ENCODE data around the gene NOS3.
A peak's percentile ranks its signal among the peaks of the same experiment; 100 is the strongest.

Gene NOS3

GRCh38 chr7:151028948-151029501 is 38.2 kb downstream of the NOS3 start (continued):
- TF ChIP-seq, protein P1, sequence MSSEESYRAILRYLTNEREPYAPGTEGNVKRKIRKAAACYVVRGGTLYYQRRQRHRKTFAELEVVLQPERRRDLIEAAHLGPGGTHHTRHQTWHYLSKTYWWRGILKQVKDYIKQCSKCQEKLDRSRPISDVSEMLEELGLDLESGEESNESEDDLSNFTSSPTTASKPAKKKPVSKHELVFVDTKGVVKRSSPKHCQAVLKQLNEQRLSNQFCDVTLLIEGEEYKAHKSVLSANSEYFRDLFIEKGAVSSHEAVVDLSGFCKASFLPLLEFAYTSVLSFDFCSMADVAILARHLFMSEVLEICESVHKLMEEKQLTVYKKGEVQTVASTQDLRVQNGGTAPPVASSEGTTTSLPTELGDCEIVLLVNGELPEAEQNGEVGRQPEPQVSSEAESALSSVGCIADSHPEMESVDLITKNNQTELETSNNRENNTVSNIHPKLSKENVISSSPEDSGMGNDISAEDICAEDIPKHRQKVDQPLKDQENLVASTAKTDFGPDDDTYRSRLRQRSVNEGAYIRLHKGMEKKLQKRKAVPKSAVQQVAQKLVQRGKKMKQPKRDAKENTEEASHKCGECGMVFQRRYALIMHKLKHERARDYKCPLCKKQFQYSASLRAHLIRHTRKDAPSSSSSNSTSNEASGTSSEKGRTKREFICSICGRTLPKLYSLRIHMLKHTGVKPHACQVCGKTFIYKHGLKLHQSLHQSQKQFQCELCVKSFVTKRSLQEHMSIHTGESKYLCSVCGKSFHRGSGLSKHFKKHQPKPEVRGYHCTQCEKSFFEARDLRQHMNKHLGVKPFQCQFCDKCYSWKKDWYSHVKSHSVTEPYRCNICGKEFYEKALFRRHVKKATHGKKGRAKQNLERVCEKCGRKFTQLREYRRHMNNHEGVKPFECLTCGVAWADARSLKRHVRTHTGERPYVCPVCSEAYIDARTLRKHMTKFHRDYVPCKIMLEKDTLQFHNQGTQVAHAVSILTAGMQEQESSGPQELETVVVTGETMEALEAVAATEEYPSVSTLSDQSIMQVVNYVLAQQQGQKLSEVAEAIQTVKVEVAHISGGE (tag by site-specific recombination; conservative IDR thresholded peaks at IDR 0.05; ENCODE audit: low read depth) = 0 out of 2 replicates have a peak, but pooled peaks have one; percentile 3
- TF ChIP-seq ZBTB44 (tag by site-specific recombination; IDR thresholded peaks at IDR 0.05) = no peak
- TF ChIP-seq TCF7L2 (IDR thresholded peaks at IDR 0.05; ENCODE audit: borderline replicate concordance, low read depth, low read length) = no peak
- TF ChIP-seq ZNF394 (tag by site-specific recombination; IDR thresholded peaks at IDR 0.05; ENCODE audit: borderline replicate concordance) = no peak
- no peak for TF ChIP-seq ZNF837 (tag by site-specific recombination; IDR thresholded peaks at IDR 0.05)
- TF ChIP-seq ZNF768 (tag by site-specific recombination; IDR thresholded peaks at IDR 0.05) = no peak

- TF ChIP-seq BCL11A (tag by site-specific recombination; IDR thresholded peaks at IDR 0.05; ENCODE audit: low read depth) (no peak), ZFHX2 (tag by site-specific recombination; conservative IDR thresholded peaks at IDR 0.05) (no peak), ZNF280C (tag by site-specific recombination; IDR thresholded peaks at IDR 0.05) (no peak)
- Histone ChIP-seq H3K9me3 (ENCODE audit: control insufficient read depth, insufficient read depth, low read depth, low read length) (no peaks in the 10 kb centered on the region), H3K36me3 (ENCODE audit: control insufficient read depth in 2 of 2, insufficient read depth in 1 of 2, low read length in 2 of 2) (peaks cover 0 to 42% of the 10 kb centered on the region in 2 experiments; a peak in 1 of 3 replicates), H3K4me1 (ENCODE audit: control insufficient read depth, insufficient read depth, low read length) (no peaks in the 10 kb centered on the region), H3K27ac (ENCODE audit: extremely low read depth, low read depth, low read length) (no peak overlapping the region), H3K4me3 (ENCODE audit: low read depth, low read length) (no peak overlapping the region)
- CTCF ChIA-PET = interaction anchor here (0.6 kb wide), 1 partner anchor 1278 kb away, joined by 3 read pairs; no protein-coding TSS in a partner anchor
- POLR2A ChIA-PET = no interaction called here
These were observed 40.2 kb downstream of the NOS3 start for GRCh38 chr7:151031011-151031410.

GRCh38 chr7:151032936-151033863 is 42.4 kb downstream of the NOS3 start:
- ChIA-PET CTCF (interaction anchor here (0.6 to 1.1 kb wide), 3 partner anchors 16 to 77 kb away, joined by 3 to 5 read pairs (median 3); no protein-coding TSS in a partner anchor), POLR2A (interaction anchor here (1.0 kb wide), 1 partner anchor 76 kb away, joined by 3 read pairs; no protein-coding TSS in a partner anchor)
- TF ChIP-seq HOXC10 (CRISPR knock-in tag; IDR thresholded peaks at IDR 0.05) = no peak
- TF ChIP-seq ZFP3 (tag by site-specific recombination; IDR thresholded peaks at IDR 0.05; ENCODE audit: low read depth) = no peak
- no peak for TF ChIP-seq PRDM1 (tag by site-specific recombination; IDR thresholded peaks at IDR 0.05)
- peak; percentile 45; the same call in 1 of the 2 replicates for TF ChIP-seq GLIS1 (tag by site-specific recombination; IDR thresholded peaks at IDR 0.05)
- no peak for TF ChIP-seq GLI2 (tag by site-specific recombination; IDR thresholded peaks at IDR 0.05; ENCODE audit: borderline replicate concordance, low read depth)
- no peaks in the 10 kb centered on the region for H3K9me3 ChIP-seq (ENCODE audit: control insufficient read depth, insufficient read depth, low read depth, low read length)
- H3K4me1 ChIP-seq (ENCODE audit: control insufficient read depth, insufficient read depth, low read length) = no peaks in the 10 kb centered on the region
- peaks cover 0 to 60% of the 10 kb centered on the region in 2 experiments; a peak in 1 of 3 replicates for H3K36me3 ChIP-seq (ENCODE audit: control insufficient read depth in 2 of 2, insufficient read depth in 1 of 2, low read length in 2 of 2)
- H3K27ac ChIP-seq (ENCODE audit: extremely low read depth, low read depth, low read length) = no peak overlapping the region
- no peak overlapping the region for H3K4me3 ChIP-seq (ENCODE audit: low read depth, low read length)

All from HEK293 (cell line).